Activated gamma-delta T cell treated with Interleukin-2 at 50 U/mL for 16 hours (primary cell): ENCODE measurements around the gene CLDN7.

Source experiments
- DNase-seq: peaks from one replicate; pipeline ENCODE4 v3.0.0-alpha.2; 2020

Gene CLDN7

DNA sequence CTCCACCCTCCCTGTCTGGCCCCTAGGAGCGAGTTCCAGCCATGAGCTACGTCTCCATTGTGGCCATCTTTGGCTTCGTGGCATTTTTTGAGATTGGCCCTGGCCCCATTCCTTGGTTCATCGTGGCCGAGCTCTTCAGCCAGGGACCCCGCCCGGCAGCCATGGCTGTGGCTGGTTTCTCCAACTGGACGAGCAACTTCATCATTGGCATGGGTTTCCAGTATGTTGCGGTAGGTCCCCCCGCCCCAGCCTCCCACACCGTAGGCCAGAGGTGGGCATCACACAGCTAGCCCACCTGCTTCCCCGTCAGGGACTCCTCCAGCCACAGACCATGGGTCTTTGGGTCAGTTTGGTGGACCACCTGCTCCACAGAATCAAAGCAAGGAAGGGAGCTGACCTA, 23.4 kb upstream of the CLDN7 start:
- no peak for DNase-seq

- DNase-seq, result no peak
Observed at GRCh38 chr17:7284911-7285310, 22.6 kb upstream of the CLDN7 start.

DNA sequence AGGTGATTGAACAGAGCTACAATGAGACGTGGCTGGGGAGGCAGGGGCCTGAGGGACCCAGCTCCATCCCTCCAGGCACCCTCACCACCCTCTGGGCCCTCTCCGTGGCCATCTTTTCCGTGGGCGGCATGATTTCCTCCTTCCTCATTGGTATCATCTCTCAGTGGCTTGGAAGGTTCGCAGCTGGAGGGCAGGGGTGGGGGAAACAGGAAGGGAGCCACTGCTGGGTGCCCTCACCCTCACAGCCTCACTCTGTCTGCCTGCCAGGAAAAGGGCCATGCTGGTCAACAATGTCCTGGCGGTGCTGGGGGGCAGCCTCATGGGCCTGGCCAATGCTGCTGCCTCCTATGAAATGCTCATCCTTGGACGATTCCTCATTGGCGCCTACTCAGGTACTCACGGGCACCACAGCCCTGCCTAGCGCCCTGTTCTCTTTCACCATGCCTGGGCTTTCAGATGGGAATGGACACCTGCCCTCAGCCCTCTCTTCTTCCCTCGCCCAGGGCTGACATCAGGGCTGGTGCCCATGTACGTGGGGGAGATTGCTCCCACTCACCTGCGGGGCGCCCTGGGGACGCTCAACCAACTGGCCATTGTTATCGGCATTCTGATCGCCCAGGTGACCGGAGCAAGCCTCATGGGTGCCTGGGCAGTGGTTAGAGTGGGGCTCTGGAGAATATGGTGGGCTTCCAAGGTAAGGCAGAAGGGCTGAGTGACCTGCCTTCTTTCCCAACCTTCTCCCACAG, 21.4 kb upstream of the CLDN7 start:
- DNase-seq, result no peak

GRCh38 chr17:7282752-7283321, 20.6 kb upstream of the CLDN7 start:
- no peak for DNase-seq

- no peak for DNase-seq
Observed at GRCh38 chr17:7281953-7282751, 19.9 kb upstream of the CLDN7 start.

- peak; percentile 69 for DNase-seq
Observed at GRCh38 chr17:7281074-7281952, 19.0 kb upstream of the CLDN7 start, which contains the start of gene SLC2A4. SLC2A4 (plus strand) TSS chr17:7281718; CDS start chr17:7281935, 217 bp downstream.

DNA sequence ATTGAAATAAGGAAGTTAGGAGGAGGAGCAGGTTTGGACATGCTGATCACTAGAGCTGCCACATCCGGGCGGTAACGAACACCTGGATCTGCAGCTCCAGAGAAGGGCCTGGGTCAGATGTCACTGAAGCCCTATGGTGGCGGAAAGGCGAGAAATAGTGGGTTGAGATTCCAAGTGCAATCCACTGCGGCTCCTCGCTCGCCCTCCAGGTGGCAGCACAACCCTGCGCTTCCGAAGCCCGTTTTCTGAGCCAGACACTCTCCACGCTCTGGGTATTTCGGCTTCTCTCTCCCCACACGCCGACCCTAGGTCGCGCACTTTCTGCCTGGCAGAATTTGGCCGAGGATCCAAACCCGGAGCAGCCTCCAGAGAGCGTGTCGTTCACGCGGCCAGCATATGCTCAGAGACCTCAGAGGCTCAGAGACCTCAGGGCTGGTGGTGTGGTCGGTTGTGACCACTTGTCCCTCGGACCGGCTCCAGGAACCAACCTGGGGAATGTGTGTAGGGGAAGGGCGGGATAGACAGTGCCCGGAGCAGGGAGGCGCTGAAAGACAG, 18.3 kb upstream of the CLDN7 start:
- DNase-seq, result peak; percentile 84

GRCh38 chr17:7279448-7279847, 17.2 kb upstream of the CLDN7 start:
- no peak for DNase-seq

GRCh38 chr17:7266784-7267183, 4.5 kb upstream of the CLDN7 start:
- no peak for DNase-seq

- DNase-seq, result no peak
Observed at GRCh38 chr17:7263801-7264078, 1.5 kb upstream of the CLDN7 start.

DNA sequence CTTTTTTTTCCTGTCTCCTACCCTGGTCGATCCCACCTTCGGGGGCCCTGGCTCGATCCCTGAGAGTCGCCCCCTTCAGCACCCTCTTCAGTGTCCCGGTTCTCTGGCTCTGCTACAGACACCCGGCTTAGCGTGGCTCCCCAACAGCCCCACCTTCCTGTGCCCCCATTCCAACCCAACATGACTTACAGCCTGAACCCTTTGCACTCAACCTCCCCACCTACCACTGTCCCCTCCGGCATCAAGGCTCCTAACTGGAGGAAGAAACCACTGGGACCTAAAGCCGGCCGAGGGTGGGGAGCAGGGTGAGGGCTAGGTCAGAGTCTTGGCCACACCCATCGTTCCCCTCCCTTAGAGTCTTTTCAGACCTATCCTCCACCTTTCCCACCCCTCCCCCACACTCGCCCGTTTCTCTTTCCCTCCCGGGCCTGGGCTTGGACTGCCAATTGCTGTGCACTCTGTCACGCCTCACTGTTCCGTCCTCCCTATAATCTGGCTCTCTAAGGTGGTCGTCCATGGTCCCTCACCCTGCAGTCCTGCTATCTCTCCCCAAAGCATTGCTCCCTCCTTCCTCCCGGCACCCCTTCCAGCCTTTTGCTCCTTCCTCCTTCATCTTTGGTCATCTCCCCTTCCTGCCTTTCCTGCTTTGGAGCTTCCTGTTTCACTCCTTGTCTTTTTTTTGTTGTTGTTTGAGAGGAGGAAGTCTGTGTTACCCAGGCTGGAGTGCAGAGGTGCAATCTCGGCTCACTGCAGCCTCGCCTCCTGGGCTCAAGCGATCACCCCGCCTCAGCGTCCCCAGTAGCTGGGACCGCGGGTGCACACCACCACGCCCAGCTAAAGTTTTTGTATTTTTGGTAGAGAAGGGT, 890 bp upstream of the CLDN7 start:
- no peak for DNase-seq

DNA sequence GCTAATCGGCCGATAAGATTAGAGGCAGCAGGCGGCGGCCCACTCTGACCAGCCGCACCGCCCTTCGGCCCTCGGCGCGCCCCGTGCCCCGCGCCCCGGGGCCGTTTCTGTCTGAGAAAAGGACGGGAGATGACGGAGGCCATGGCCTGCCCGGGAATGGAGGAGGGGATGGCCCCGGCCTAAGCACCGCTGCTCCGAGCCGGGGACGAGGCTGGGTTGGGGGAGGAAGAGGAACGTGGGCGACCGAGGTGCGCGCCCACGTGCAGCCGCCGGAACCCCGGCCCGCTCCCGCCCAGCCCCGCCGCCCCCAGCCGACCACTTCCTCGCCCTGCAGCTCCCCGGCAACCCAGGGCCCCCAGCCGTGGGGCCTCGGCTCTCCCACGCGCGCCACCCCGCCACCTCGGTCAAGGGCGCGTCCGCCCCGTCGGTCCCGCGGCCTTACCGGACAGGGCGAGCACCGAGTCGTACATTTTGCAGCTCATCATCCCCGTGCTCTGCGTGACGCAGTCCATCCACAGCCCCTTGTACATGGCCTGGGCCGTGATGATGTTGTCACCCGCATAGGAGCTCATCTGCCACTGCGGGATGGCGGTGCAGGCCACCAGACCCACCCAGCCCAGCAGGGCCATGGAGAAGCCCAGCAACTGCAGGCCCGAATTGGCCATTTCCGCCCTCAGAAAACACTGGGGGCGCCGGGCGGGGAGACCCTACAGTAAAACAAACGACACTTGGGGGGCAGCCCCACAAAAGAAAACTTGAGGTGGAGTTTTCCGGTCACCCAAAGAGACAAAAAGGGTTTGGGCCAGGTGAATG, 693 bp downstream of the CLDN7 start:
- DNase-seq, result peak; percentile 47

- DNase-seq, result peak; percentile 42
Observed at GRCh38 chr17:7260651-7261378, 1.5 kb downstream of the CLDN7 start.

- DNase-seq, result no peak
Observed at GRCh38 chr17:7260151-7260550, 2.1 kb downstream of the CLDN7 start.

- no peak for DNase-seq
Observed at GRCh38 chr17:7259555-7259889, 2.8 kb downstream of the CLDN7 start.

GRCh38 chr17:7258731-7259554, 3.3 kb downstream of the CLDN7 start:
- no peak for DNase-seq

GRCh38 chr17:7256766-7257456, 5.4 kb downstream of the CLDN7 start:
- no peak for DNase-seq

DNA sequence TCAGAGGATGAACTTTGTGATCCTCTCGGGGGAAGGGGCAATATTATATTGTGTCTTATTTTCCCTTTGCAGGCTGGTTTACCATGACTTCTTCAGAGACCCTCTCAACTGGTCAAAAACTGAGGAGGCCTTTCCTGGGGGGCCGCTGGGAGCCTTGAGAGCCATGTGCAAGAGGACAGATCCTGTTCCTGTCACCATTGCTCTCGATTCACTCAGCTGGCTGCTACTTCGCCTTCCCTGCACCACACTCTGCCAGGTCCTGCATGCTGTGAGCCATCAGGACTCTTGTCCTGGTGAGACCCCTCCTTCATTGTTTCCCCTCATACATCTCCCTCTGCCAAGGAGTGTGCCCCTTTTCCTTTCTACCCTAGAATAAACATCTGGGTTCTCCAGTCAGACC, 7.8 kb downstream of the CLDN7 start:
- no peak for DNase-seq

DNA sequence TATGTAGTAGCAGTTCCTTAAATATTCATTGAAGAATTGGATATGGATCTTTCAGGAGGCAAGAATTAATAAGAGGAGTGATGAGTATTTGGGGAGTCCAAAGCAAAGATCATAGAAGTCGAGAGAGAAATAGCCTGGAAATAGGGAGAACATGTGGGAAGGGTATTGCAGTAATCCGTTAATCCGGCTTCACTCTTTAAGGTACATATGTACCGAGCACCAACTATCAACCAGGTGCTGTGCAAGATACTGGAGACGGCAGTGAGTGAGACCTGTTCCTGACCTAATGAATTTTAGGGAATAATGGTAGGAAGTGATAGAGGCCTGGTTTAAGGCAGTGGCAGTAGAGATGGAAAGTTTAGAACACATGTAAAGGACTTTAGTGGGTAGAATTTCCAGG, 9.2 kb downstream of the CLDN7 start:
- DNase-seq, result no peak
